HG03460 (cell line): ENCODE data around the gene RANBP9.

ENCODE experiments used
- ATAC-seq: cut with Tn5 transposase; IDR thresholded peaks from one replicate; pipeline ENCODE4 v1.9.1; 2021; ENCODE audit not compliant: unreplicated experiment

The RANBP9 gene

GRCh38 chr6:13711324-13711732, 307 bp downstream of the RANBP9 start:
- peak; percentile 46 for ATAC-seq

GRCh38 chr6:13710552-13711323, 897 bp downstream of the RANBP9 start:
- peak; percentile 10 for ATAC-seq

- ATAC-seq: no peak
Observed at GRCh38 chr6:13709689-13710551, 1.7 kb downstream of the RANBP9 start.

GRCh38 chr6:13708736-13709135, 2.9 kb downstream of the RANBP9 start:
- no peak for ATAC-seq

GRCh38 chr6:13703496-13703895, 8.1 kb downstream of the RANBP9 start:
- no peak for ATAC-seq

- ATAC-seq: no peak
Observed at GRCh38 chr6:13702809-13703302, 8.8 kb downstream of the RANBP9 start.

GRCh38 chr6:13700232-13700631, 11.4 kb downstream of the RANBP9 start:
- ATAC-seq: no peak

GRCh38 chr6:13698715-13699114, 12.9 kb downstream of the RANBP9 start:
- no peak for ATAC-seq

GRCh38 chr6:13697857-13698256, 13.8 kb downstream of the RANBP9 start:
- no peak for ATAC-seq

GRCh38 chr6:13696226-13696625, 15.4 kb downstream of the RANBP9 start:
- ATAC-seq: no peak

- ATAC-seq: no peak
Observed at GRCh38 chr6:13695252-13695651, 16.4 kb downstream of the RANBP9 start.

GRCh38 chr6:13694562-13694961, 17.1 kb downstream of the RANBP9 start:
- no peak for ATAC-seq

GRCh38 chr6:13689511-13690256, 22.0 kb downstream of the RANBP9 start:
- ATAC-seq: no peak

GRCh38 chr6:13688692-13689196, 22.9 kb downstream of the RANBP9 start:
- no peak for ATAC-seq

GRCh38 chr6:13687917-13688351, 23.7 kb downstream of the RANBP9 start:
- ATAC-seq: no peak

- ATAC-seq: no peak
Observed at GRCh38 chr6:13684855-13685254, 26.8 kb downstream of the RANBP9 start.

- ATAC-seq: no peak
Observed at GRCh38 chr6:13683038-13683437, 28.6 kb downstream of the RANBP9 start.

- no peak for ATAC-seq
Observed at GRCh38 chr6:13682346-13682745, 29.3 kb downstream of the RANBP9 start.

- ATAC-seq: no peak
Observed at GRCh38 chr6:13681305-13682061, 30.2 kb downstream of the RANBP9 start.

- no peak for ATAC-seq
Observed at GRCh38 chr6:13680448-13680968, 31.1 kb downstream of the RANBP9 start.
